Endodermal cell (in vitro differentiated cells): Measurements from ENCODE around the gene RHOH. TPM values are rescaled to one million over a fixed set of nuclear protein-coding genes. Genes with fewer than 3 reads are reported as not detected.

Source experiments
- DNase-seq: peaks from one replicate; pipeline ENCODE4 v3.0.0-alpha.2; 2017
- H3K27ac ChIP-seq: 2 replicates; pipeline ENCODE4 v1.5.1; 2013; ENCODE audit warnings: mild to moderate bottlenecking, low read depth, low read length, moderate library complexity
- H3K27me3 ChIP-seq: 2 replicates; pipeline ENCODE4 v1.6.1; 2013; ENCODE audit warnings: mild to moderate bottlenecking, low read length, moderate library complexity; ENCODE audit not compliant: insufficient read depth, control insufficient read depth, poor library complexity, severe bottlenecking
- H3K36me3 ChIP-seq: 2 replicates; pipeline ENCODE4 v1.7.0; 2013; ENCODE audit warnings: mild to moderate bottlenecking, low read length, moderate library complexity; ENCODE audit not compliant: control insufficient read depth, insufficient read depth
- H3K4me1 ChIP-seq: one replicate; pipeline ENCODE4 v1.7.0; 2013; ENCODE audit warnings: low read length; ENCODE audit not compliant: control insufficient read depth, insufficient read depth
- H3K4me3 ChIP-seq: 2 replicates; pipeline ENCODE4 v1.5.1; 2013; ENCODE audit warnings: mild to moderate bottlenecking, low read length, moderate library complexity
- H3K9ac ChIP-seq: 2 replicates; pipeline ENCODE4 v1.6.1; 2013; ENCODE audit warnings: mild to moderate bottlenecking, low read length, moderate library complexity; ENCODE audit not compliant: poor library complexity, severe bottlenecking; ENCODE audit errors: extremely low read depth
- H3K9me3 ChIP-seq: 2 replicates; pipeline ENCODE4 v1.6.1; 2013; ENCODE audit warnings: mild to moderate bottlenecking, low read length, moderate library complexity; ENCODE audit not compliant: control insufficient read depth
- H3K27ac Mint-ChIP-seq: 2 replicates; pipeline ENCODE4 v1.8.0; 2020; ENCODE audit warnings: mixed read lengths
- H3K27me3 Mint-ChIP-seq: 2 replicates; pipeline ENCODE4 v1.8.0; 2021; ENCODE audit warnings: mild to moderate bottlenecking, mixed read lengths; ENCODE audit not compliant: insufficient read depth
- H3K36me3 Mint-ChIP-seq: 2 replicates; pipeline ENCODE4 v1.8.0; 2020; ENCODE audit warnings: low read depth, mixed read lengths
- H3K4me1 Mint-ChIP-seq: 2 replicates; pipeline ENCODE4 v1.8.0; 2020; ENCODE audit warnings: mixed read lengths
- H3K4me3 Mint-ChIP-seq: 2 replicates; pipeline ENCODE4 v1.8.0; 2020; ENCODE audit warnings: mild to moderate bottlenecking, moderate library complexity, mixed read lengths
- H3K9me3 Mint-ChIP-seq: 2 replicates; pipeline ENCODE4 v1.8.0; 2020; ENCODE audit warnings: mild to moderate bottlenecking, mixed read lengths
- WGBS, 2 experiments: methylation state at CpG; one replicate each; pipeline versions ENCODE4 v1.1.5 to v1.1.7; 2013; ENCODE audit warnings: missing lambda C conversion rate in 2 of 2, mixed read lengths in 1 of 2; ENCODE audit not compliant: insufficient coverage in 1 of 2, insufficient read length in 1 of 2; 5-methylcytosine and 5-hydroxymethylcytosine counted together
- total RNA-seq, 2 donors: library from RNA; stranded (reverse); fragmentation: NEBNext Ultra II Directional in 1 of 2; extraction: Animal tissue kit (Norgen Biotek cat#: 25700) in 1 of 2; gene quantifications; 2 replicates in 1 of 2; 3 replicates in 1 of 2; pipeline ENCODE4 v1.2.1, GENCODE V29; 2021
- TF ChIP-seq, protein P1 (sequence below): fragments of 200-600 bp; sonication (generic); conservative IDR thresholded peaks from 2 replicates; pipeline ENCODE4 v1.5.0; 2021; ENCODE audit warnings: antibody characterized with exemption, mild to moderate bottlenecking

RHOH gene
- total RNA-seq, 2 donors from 2014 or later = 2.9 to 9.4 TPM

DNA sequence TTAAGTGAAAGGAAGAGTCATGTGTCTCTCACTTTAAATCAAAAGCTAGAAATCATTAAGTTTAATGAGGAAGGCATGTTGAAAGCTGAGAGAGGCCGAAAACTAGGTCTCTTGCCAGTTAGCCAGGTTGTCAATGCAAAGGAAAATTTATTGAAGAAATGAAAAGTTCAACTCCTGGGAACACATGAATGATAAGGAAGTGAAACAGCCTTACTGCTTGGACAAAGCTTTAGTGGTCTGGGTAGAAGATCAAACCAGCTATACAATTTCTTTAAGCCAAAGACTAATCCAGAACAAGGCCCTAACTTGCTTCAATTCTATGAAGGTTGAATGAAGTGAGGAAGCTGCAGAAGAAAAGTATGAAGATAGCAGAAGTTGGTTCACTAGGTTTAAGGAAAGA lies 24.9 kb downstream of the RHOH start:
- H3K27me3 ChIP-seq = no peaks in the 10 kb centered on the region
- no peak overlapping the region for H3K4me3 Mint-ChIP-seq
- no peak overlapping the region for H3K27ac ChIP-seq
- no peaks in the 10 kb centered on the region for H3K4me1 ChIP-seq
- no peaks in the 10 kb centered on the region for H3K36me3 ChIP-seq
- TF ChIP-seq, protein P1, sequence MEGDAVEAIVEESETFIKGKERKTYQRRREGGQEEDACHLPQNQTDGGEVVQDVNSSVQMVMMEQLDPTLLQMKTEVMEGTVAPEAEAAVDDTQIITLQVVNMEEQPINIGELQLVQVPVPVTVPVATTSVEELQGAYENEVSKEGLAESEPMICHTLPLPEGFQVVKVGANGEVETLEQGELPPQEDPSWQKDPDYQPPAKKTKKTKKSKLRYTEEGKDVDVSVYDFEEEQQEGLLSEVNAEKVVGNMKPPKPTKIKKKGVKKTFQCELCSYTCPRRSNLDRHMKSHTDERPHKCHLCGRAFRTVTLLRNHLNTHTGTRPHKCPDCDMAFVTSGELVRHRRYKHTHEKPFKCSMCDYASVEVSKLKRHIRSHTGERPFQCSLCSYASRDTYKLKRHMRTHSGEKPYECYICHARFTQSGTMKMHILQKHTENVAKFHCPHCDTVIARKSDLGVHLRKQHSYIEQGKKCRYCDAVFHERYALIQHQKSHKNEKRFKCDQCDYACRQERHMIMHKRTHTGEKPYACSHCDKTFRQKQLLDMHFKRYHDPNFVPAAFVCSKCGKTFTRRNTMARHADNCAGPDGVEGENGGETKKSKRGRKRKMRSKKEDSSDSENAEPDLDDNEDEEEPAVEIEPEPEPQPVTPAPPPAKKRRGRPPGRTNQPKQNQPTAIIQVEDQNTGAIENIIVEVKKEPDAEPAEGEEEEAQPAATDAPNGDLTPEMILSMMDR = no peak
- no peak for DNase-seq
- H3K9ac ChIP-seq = no peak overlapping the region
- H3K9me3 Mint-ChIP-seq = peaks cover 6% of the 10 kb centered on the region
- no peaks in the 10 kb centered on the region for H3K27me3 Mint-ChIP-seq
- no peak overlapping the region for H3K27ac Mint-ChIP-seq
- peaks cover 15% of the 10 kb centered on the region for H3K9me3 ChIP-seq
- H3K36me3 Mint-ChIP-seq = peaks cover 10% of the 10 kb centered on the region
- 87 to 92% methylated on average over 1 of the region's 1 CpG for WGBS, 2 experiments
- no peak overlapping the region for H3K4me3 ChIP-seq
- no peaks in the 10 kb centered on the region for H3K4me1 Mint-ChIP-seq

DNA sequence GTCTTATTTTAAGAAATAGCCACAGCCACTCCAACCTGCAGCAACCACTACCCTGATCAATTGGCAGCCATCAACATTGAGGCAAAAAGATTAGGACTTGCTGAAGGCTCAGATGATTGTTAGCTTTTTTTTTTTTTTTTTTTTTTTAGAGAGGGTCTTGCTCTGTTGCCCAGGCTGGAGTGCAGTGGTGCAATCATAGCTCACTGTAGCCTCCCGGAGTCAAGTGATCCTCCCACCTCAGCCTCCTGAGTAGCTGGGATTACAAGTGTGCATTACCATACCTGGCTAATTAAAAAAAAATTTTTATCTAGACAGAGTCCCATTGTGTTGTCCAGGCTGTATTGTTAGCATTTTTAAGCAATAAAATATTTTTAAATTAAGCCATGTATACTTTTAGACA lies 26.5 kb downstream of the RHOH start:
- TF ChIP-seq, protein P1 = no peak
- peaks cover 15% of the 10 kb centered on the region for H3K9me3 ChIP-seq
- no peaks in the 10 kb centered on the region for H3K4me1 ChIP-seq
- Mint-ChIP-seq H3K4me1 (no peaks in the 10 kb centered on the region), H3K9me3 (peaks cover 6% of the 10 kb centered on the region), H3K36me3 (peaks cover 12% of the 10 kb centered on the region), H3K27ac (no peak overlapping the region), H3K27me3 (no peaks in the 10 kb centered on the region), H3K4me3 (no peak overlapping the region)
- no peaks in the 10 kb centered on the region for H3K27me3 ChIP-seq
- H3K4me3 ChIP-seq = no peak overlapping the region
- no peaks in the 10 kb centered on the region for H3K36me3 ChIP-seq
- no peak overlapping the region for H3K27ac ChIP-seq
- WGBS, 2 experiments = 89% methylated on average over 1 of the region's 1 CpG; no CpG with 5 or more reads in 1 of the 2 experiments
- no peak for DNase-seq
- no peak overlapping the region for H3K9ac ChIP-seq

GRCh38 chr4:40224432-40224831 lies 27.6 kb downstream of the RHOH start:
- no peak overlapping the region for H3K9ac ChIP-seq

More at GRCh38 chr4:40224432-40224831, 27.6 kb downstream of the RHOH start:
- no peak overlapping the region for H3K4me3 Mint-ChIP-seq
- H3K4me1 ChIP-seq = no peaks in the 10 kb centered on the region
- no peaks in the 10 kb centered on the region for H3K36me3 ChIP-seq
- peaks cover 15% of the 10 kb centered on the region for H3K9me3 ChIP-seq
- no peaks in the 10 kb centered on the region for H3K4me1 Mint-ChIP-seq
- no peak overlapping the region for H3K27ac ChIP-seq
- no peak overlapping the region for H3K4me3 ChIP-seq
- peaks cover 12% of the 10 kb centered on the region for H3K36me3 Mint-ChIP-seq
- no peaks in the 10 kb centered on the region for H3K27me3 Mint-ChIP-seq
- no peak overlapping the region for H3K27ac Mint-ChIP-seq
- no peaks in the 10 kb centered on the region for H3K27me3 ChIP-seq
- WGBS, 2 experiments = 98% methylated on average over 4 to 5 of the region's 5 CpGs
- peaks cover 6% of the 10 kb centered on the region for H3K9me3 Mint-ChIP-seq
- DNase-seq = no peak
- TF ChIP-seq, protein P1 = no peak
